ENCODE data around the gene FOXC2. TPM values are rescaled to one million over a fixed set of nuclear protein-coding genes. Genes with fewer than 3 reads are reported as not detected.

The FOXC2 gene
- total RNA-seq, 1 donor from 2014 or later, result not detected

GRCh38 chr16:86523166-86523740 is 43.4 kb upstream of the FOXC2 start:
- no peak for TF ChIP-seq CTCF (IDR thresholded peaks at IDR 0.05; ENCODE audit: partially characterized antibody, unreplicated experiment)
- Mint-ChIP-seq H3K9me3 (ENCODE audit: unreplicated experiment) (peaks cover 6% of the 10 kb centered on the region), H3K4me1 (ENCODE audit: low read depth, unreplicated experiment) (no peaks in the 10 kb centered on the region), H3K4me3 (ENCODE audit: unreplicated experiment) (no peak overlapping the region), H3K36me3 (ENCODE audit: unreplicated experiment) (peaks cover 4% of the 10 kb centered on the region), H3K27ac (ENCODE audit: unreplicated experiment) (no peak overlapping the region), H3K27me3 (ENCODE audit: unreplicated experiment) (peaks cover 14% of the 10 kb centered on the region)
- no peak for DNase-seq

GRCh38 chr16:86524029-86524428 is 42.6 kb upstream of the FOXC2 start:
- TF ChIP-seq CTCF (IDR thresholded peaks at IDR 0.05; ENCODE audit: partially characterized antibody, unreplicated experiment), result no peak
- Mint-ChIP-seq H3K4me3 (ENCODE audit: unreplicated experiment) (no peak overlapping the region), H3K36me3 (ENCODE audit: unreplicated experiment) (peaks cover 4% of the 10 kb centered on the region), H3K27me3 (ENCODE audit: unreplicated experiment) (peaks cover 10% of the 10 kb centered on the region), H3K27ac (ENCODE audit: unreplicated experiment) (no peak overlapping the region), H3K9me3 (ENCODE audit: unreplicated experiment) (peaks cover 6% of the 10 kb centered on the region), H3K4me1 (ENCODE audit: low read depth, unreplicated experiment) (no peaks in the 10 kb centered on the region)
- no peak for DNase-seq

- Mint-ChIP-seq H3K27me3 (ENCODE audit: unreplicated experiment) (peaks cover 7% of the 10 kb centered on the region), H3K36me3 (ENCODE audit: unreplicated experiment) (peaks cover 4% of the 10 kb centered on the region), H3K4me1 (ENCODE audit: low read depth, unreplicated experiment) (no peaks in the 10 kb centered on the region), H3K4me3 (ENCODE audit: unreplicated experiment) (no peak overlapping the region), H3K27ac (ENCODE audit: unreplicated experiment) (no peak overlapping the region), H3K9me3 (ENCODE audit: unreplicated experiment) (peaks cover 6% of the 10 kb centered on the region)
- no peak for TF ChIP-seq CTCF (IDR thresholded peaks at IDR 0.05; ENCODE audit: partially characterized antibody, unreplicated experiment)
- DNase-seq, result no peak
Measured at GRCh38 chr16:86525696-86526095, 40.9 kb upstream of the FOXC2 start.

- Mint-ChIP-seq H3K4me3 (ENCODE audit: unreplicated experiment) (no peak overlapping the region), H3K27ac (ENCODE audit: unreplicated experiment) (no peak overlapping the region), H3K9me3 (ENCODE audit: unreplicated experiment) (peaks cover 6% of the 10 kb centered on the region), H3K4me1 (ENCODE audit: low read depth, unreplicated experiment) (no peaks in the 10 kb centered on the region), H3K36me3 (ENCODE audit: unreplicated experiment) (peaks cover 4% of the 10 kb centered on the region), H3K27me3 (ENCODE audit: unreplicated experiment) (peaks cover 4% of the 10 kb centered on the region)
- no peak for DNase-seq
- no peak for TF ChIP-seq CTCF (IDR thresholded peaks at IDR 0.05; ENCODE audit: partially characterized antibody, unreplicated experiment)
Measured at GRCh38 chr16:86527366-86527765, 39.3 kb upstream of the FOXC2 start.

- no peak for DNase-seq
- Mint-ChIP-seq H3K4me3 (ENCODE audit: unreplicated experiment) (no peak overlapping the region), H3K36me3 (ENCODE audit: unreplicated experiment) (peaks cover 4% of the 10 kb centered on the region), H3K27ac (ENCODE audit: unreplicated experiment) (no peak overlapping the region), H3K9me3 (ENCODE audit: unreplicated experiment) (peaks cover 6% of the 10 kb centered on the region), H3K27me3 (ENCODE audit: unreplicated experiment) (peaks cover 4% of the 10 kb centered on the region), H3K4me1 (ENCODE audit: low read depth, unreplicated experiment) (no peaks in the 10 kb centered on the region)
- TF ChIP-seq CTCF (IDR thresholded peaks at IDR 0.05; ENCODE audit: partially characterized antibody, unreplicated experiment), result no peak
Measured at GRCh38 chr16:86528061-86528929, 38.3 kb upstream of the FOXC2 start.
